GM13976 (cell line): ENCODE results near the gene SPPL2A.

Source experiments
- DNase-seq: peaks from one replicate; pipeline ENCODE4 v3.0.0; 2012; ENCODE audit warnings: low spot score
- CTCF ChIP-seq: IDR thresholded peaks from 2 replicates; pipeline ENCODE4 v1.5.1; 2012; ENCODE audit warnings: borderline replicate concordance, mild to moderate bottlenecking; ENCODE audit not compliant: insufficient read depth; ENCODE audit errors: extremely low read depth, missing control alignments, control extremely low read depth
- in situ Hi-C: fragments of 300-500 bp; cut with MboI; formaldehyde crosslinking; loops from one replicate; pipeline ENCODE4 v1.12.0; 2022; ENCODE audit warnings: low sequenced_read_pairs, mixed read lengths, inconsistent platforms; ENCODE audit not compliant: unreplicated experiment

Gene SPPL2A

GRCh38 chr15:50735156-50735555 lies 30.4 kb downstream of the SPPL2A start:
- no peak for TF ChIP-seq CTCF
- DNase-seq, result no peak
- in situ Hi-C loops, result no loop called here

- no peak for TF ChIP-seq CTCF
- DNase-seq, result no peak
- in situ Hi-C loops, result no loop called here
Observed at GRCh38 chr15:50726315-50726714, 39.2 kb downstream of the SPPL2A start.

- TF ChIP-seq CTCF, result no peak
- in situ Hi-C loops, result no loop called here
Observed at GRCh38 chr15:50718700-50719125, 46.8 kb downstream of the SPPL2A start.

GRCh38 chr15:50712018-50712417 lies 53.5 kb downstream of the SPPL2A start:
- TF ChIP-seq CTCF, result no peak
- DNase-seq, result no peak
- in situ Hi-C loops, result no loop called here

More at GRCh38 chr15:50718700-50719125, 46.8 kb downstream of the SPPL2A start:
- no peak for DNase-seq

GRCh38 chr15:50710585-50710984 lies 54.9 kb downstream of the SPPL2A start:
- in situ Hi-C loops, result no loop called here
- no peak for TF ChIP-seq CTCF
- no peak for DNase-seq

- TF ChIP-seq CTCF, result no peak
- in situ Hi-C loops, result no loop called here
- no peak for DNase-seq
Observed at GRCh38 chr15:50707878-50708427, 57.6 kb downstream of the SPPL2A start.
